ENCODE measurements around the gene DUSP6.
A peak's percentile ranks its signal among the peaks of the same experiment; 100 is the strongest.

DUSP6 gene, protein sequence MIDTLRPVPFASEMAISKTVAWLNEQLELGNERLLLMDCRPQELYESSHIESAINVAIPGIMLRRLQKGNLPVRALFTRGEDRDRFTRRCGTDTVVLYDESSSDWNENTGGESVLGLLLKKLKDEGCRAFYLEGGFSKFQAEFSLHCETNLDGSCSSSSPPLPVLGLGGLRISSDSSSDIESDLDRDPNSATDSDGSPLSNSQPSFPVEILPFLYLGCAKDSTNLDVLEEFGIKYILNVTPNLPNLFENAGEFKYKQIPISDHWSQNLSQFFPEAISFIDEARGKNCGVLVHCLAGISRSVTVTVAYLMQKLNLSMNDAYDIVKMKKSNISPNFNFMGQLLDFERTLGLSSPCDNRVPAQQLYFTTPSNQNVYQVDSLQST

DNA sequence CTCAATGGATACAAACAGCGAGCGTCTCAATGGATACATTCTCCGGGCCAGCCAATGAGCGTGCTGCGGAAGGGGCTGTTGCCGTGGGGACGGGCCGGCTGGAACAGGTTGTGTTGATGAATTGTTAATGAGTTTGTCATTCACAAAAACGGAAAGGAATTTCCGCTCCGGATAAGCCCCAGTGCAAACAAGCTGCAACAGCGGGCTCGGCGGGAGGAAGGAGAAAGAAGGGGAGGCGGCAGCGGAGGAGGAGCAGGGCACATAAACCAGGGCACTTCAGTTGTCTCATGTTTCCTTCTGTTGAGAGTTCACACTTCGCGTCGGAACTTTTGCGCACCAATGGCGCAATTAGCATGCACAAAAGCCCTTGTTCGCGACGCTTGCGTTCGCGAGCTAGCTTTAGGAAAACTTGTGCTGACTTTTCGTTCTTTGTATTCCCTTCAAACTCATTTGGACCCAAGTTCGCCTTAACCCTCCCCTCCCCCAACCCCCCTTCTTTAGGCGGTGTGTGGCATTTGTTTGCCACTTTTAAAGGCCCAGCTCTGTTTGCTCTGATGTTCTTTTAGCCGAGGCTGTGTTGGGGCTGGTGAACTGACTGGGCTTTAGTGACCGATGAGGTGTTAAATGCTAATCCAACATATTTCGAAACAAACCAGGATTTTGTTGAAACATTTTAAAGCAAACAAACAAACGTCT is at the start of gene DUSP6:
Gene DUSP6, minus strand, starts transcription at position 10 of the 696 bp plus-strand sequence. CDS start 462 bp downstream, outside the sequence.
- DNase-seq, result peak; percentile 89

DNA sequence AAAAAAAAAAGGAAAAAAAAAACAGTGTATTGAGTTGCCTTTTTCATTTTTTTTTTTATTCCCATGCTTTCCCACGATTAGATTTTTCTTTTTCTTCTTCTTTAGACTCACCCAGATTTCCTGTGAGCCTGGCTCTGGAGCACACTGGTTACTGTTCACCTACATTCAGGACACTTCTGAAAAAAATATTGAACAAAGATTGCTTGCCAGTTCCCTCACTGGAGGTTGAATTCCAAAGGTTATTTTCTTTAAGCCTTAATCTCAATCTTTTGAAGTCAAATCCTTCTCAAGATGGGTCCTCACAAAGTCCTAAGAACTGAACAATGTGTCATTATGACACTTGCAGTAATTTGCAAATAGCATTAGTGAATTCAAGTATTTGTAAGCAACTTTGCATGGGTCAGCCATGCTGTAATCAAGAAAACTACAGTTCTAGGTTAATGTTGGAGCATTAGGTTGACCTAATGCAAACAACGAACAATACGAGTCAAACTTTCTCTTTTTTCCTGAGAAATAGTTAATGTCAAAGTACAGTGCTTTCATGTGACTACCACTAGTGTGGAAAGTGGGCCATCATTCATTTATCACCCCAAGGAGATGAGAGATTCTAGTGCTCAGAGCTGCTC is 49.2 kb upstream of the DUSP6 start:
- DNase-seq, result no peak

DNA sequence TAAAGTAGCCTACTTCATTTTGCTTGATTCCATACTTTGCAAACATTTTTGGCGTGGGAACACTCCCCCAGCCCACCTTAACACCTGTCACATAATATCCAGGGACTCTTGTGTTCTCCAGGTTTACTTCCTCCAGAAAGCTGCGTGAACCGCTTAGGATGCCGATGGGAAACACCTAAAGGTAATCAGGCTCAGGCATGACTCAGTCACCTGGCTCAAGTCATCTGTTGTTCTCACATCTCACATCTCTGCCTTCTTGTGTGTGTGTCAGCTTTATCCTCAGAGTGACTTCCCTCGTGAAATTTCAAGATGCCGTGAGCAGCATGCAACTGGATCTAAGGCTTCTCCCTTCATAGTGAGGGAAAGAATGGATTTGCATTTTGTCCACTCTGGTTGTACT is 48.1 kb upstream of the DUSP6 start:
- no peak for DNase-seq

DNA sequence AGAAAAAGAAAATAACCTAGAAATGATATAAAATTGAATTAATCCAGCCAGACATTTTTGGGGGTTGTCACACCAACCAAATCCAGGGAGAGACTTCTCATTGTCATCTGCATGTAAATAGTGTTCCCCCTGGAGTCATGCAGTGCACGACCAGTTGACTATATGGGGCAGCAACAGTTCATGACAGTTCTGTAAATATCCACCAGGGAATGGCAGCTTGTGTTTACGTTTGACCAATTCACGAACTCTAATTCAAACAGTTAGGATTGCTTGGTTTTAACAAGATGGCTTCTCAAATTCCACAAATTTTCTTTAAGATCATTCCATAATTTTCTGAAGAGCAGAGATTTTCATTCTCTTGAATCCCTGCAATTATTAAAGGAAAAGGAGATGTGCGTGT is 43.4 kb upstream of the DUSP6 start:
- DNase-seq, result no peak

DNA sequence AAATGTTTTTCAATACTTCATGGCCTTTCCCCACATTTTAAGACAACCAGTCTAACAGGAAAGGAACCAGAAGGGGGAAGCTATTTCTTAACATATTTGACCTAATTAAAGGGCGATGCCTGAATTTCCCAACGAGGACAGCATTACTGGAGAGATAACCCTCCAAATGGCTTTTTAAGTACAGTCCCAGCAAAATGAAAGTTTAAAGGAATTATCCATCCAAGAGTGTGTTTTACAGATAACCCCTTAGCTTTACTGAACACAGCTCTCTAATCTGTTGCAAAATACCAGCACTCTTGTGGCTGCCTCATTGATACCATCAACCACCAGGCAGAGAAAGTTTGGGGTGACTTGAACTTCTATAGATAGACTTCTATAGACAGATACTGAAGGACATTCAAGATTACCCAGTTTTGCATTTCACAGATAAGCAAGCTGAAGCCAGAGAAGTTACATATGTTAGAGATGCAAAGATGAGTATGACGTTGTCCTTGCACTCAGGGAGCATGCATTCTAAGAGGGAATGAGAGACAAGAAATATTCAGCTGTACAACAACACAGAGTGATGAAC is 41.3 kb upstream of the DUSP6 start:
- no peak for DNase-seq

DNA sequence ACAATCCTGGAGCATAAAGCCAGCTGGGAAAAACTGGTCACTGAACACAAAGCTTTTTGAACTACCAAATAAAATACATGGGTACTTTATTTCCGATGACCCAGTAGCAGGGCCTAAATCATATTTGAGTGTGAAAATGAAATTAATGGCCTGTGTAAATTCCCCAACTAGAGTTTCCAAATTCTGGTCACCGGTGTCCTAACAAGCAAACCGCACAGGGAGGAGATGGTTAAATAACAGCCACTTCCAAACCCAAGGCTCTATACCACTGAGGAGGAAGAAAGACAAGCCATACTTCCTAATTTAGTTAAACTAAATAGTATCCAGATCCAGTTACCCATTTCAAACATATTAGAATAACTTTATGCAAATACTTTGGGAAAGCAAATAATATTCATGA is 40.1 kb upstream of the DUSP6 start:
- DNase-seq, result no peak

DNA sequence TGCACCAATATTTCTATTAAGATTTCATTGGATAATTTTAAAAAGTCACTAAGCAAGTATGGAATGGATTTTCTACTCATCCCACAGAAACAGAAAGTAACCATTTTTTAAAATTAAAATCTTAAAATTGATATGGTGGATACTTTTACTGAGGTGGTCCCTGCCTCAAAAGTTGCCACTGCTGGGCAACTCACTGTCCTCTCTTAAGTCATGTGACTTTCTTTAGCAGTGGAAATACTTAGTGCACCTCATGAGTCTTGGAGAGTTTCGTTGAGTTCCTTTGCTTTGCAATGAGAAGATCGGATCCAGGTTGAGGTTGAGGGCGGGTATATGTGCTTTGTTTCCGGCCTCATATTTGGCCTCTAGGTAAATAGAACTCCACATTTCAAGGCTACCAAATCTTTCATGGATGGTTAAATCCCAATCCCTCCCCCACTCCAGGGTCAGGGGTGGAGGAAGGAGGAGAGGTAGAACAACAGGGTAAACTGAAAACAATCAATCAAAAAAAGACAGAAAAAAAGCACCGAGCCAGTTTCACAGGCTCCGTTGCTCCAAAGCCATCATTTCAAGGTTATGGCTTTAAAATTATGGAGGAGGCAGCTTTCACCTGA is 39.5 kb upstream of the DUSP6 start:
- no peak for DNase-seq

DNA sequence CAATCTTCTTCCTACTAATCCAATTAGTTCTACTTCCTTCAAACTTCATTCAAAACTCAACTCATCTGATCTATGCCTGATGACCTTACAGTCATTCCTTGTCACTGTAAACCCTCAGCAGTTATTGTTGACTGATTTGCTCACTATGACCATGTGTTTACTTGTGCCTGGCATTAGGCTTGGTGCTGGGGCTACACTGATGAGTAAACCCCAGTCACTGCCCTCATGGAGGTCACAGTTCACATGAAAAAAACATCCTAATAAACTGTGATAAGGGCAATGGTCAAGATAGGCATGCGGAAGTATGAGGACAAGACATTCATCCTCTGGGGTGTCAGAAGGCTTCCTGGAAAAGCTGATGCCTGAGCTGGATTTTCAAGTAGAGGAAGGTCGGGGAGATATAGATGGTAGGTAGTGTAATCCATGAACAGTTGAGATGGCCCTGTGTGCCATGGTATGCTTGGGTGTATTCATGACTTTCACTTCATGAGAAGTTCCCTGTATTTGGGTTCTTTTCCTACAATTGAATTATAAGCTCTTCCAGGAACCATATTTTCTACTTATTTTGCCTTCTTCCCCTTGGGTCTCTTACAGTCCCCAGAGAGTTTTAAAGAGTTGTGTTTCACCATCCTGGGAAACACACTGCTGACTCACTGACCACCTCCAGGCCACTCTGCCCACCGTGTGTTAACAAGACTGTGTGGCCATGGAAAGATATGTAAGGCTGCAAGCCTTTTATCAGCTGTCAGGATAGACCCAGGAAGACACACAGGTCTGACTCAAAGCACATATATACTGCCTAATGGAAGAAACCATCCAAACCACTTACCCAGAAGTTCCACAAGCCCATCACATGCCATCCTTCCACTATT is 38.7 kb upstream of the DUSP6 start:
- no peak for DNase-seq

DNA sequence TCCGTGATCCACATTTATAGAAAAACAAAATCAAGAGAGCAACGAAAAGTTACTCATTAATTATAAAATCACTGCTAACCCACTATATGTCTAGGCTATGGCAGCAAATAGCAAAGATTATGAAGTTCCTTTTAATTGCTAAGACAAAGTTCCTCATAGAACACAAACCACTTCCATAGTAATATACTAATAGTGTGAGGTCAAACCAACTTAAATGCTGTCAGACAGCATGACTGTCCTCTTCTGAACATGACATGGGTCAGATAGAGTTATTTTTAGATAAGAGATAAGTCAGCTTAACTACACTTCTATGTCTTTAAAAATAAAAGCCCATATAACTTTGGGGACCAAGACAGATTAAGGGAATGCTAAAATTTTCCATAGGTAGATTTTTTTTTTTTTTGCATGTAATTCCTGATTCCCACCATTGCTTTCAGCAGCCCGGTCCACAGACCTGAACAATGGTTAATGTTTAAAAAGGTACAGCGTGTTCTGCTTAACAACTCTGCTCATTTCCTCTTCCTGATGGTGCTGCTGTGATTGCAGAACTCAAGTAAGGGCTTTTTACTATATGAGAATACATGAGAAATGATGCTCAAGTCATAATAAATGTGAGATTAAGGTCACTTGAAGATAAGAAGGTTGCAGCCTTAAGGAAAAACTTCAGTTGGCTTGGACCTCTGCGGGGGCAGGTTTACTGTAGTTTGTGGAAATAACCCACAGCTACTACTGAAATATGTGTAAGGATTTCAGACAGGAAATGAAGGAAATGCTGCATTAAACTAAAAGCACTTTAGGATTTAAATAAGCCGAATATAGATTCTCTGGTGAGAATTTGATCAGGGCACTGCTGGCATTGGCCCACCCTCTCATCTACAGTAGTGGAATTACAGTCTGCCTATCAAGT is 37.7 kb upstream of the DUSP6 start:
- DNase-seq, result no peak

DNA sequence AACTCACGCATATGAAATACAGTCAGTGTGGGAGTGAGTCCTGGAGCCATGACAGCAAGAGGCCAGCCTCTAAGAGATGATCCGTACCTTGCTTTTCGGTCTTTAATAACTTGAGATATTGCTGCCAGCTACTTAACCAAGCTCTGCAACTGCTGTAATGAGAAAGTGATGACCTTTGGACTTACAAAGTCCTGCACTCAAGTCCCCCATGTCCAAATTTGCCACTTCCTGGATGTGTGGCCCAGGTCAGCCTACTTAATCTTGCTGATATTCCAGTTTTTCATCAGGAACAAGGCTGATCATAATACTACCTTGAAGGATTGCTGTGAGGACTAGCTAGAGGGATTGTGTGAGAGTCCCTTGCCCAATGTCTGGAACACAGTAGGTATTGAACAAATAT is 33.8 kb upstream of the DUSP6 start:
- no peak for DNase-seq

DNA sequence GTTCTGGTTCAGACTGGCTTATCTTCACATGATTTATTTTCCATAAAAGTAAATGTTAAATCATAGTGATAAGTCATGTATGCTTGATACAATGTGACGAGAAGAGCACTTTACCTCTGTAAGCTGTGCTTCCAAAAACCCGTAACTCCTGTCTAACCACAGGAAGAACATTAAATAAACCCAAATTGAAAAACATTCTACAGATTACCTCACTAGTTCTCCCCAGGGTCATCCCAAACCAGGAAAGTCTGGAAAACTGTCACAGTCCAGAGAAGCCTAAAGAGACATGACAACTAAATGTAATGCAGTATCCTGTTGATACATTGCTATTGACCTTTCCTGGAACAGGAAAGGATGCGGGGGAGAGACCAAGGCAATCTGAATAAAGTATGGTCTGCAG is 32.5 kb upstream of the DUSP6 start:
- DNase-seq, result no peak

DNA sequence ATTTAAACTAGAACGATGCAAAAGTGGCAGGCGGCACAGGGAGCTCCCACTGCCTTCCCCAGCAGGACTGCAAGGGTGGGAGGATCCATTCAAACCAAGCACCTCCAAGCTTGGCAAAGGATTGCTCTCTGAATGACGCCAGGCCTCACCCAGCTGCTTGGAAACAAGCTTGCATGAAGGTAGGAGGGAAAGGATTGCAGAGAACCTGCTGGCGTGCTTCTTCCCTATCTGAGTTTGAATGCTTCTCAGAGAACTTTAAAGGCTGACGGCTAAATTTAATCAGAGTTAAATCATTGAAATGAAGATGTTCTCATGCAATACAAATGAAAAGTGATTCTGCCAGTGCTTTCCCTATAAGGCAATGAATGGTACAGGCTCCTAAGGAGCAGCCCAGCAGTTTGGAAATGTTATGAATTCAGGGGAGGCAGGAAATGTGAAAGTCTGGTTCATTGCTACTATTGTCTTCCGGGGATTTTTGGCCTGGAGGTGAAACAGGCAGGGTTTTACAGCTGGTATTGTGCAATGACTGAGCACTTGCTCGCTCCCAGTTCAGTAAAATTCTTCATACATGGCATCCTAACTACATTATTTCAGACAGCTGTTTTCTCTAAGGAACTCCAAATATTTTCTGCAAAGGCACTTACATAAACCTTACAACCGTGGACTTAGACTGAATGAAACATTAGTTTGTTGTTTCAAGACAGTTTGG is 31.9 kb upstream of the DUSP6 start:
- no peak for DNase-seq

DNA sequence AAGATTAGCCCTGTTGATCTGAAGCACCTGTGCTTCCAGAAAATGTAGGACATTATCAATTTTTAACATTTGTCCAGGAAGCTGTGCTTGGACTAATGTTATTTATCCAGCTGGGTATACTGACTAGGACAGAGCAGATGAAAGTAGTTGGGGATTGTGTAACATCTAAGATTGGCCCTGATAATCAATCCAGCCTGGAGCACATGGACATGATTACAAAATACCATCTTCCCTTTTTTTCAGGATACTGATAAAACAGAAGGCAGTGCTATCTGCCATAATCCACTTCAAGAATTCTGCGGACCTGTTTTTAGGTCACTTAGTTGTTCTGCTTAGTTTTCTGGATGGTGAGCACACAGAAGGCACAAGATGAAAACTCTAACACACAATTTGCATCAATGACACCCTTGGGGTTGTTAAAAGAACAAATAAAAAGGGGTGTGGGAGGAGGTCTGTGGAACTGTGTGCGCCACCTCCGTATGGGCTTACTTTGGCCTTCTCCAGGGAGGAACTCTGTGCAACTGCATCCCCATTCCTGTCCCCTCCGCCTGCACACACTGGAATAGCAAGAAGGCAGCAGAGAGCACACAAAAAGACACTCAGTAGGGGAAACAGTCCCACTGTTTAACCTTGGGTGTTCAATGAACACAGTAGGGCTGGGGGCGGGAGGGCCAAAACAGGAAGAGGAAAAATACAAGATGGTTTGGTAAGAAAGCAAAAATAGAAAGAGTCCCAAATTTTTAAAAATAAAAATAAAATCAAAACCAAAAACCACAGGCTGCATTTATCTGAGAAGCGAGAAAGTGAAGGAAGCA is 31.1 kb upstream of the DUSP6 start:
- no peak for DNase-seq

DNA sequence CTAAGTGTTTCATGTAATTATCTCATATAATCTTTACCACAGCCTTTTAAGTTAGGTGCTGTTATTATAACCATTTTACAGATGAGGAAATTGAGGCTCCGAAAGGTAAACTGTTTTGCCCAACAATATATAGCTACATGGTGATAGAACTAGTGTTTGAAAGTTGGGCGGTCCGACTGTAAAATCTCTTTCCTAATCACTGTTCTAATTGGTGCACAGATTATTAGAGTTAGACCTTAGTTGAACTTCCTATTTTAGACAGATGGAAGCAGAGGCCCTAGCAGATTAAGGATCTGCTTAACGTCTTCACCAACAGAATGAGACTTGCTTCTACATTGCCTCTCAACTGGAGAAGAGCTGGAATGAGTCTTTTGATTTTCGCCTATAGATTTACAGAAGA is 30.0 kb upstream of the DUSP6 start:
- DNase-seq, result no peak

DNA sequence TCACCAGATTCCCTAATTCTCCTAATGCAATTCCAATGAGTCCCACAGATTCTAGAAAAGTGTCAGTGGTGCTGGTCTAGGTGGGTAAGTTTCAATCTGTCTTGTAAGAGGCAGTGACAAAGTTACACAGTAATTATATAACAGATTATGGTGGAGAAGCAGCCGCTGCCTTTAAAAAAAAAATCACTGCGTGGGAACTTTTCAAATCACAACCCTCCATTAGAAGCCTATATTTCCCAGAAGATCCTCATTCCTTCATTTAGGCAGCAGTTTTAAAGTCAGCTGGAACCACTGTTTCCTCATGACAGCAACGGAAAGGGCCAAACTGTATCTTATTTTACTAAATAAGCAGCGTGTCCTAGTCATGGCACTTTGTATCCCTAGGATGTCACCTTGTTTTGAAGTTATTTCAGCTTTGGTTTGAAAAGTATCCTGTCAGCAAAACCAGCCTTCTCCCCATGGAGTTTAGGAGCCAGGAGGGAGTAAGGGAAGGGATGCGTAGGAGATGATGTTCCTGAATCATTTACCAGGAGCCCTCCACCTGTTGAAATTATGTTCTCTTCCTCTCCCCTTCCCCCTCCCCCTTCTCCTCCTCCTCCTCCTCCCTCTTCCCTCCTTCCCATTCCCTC is 27.7 kb upstream of the DUSP6 start:
- DNase-seq, result no peak

DNA sequence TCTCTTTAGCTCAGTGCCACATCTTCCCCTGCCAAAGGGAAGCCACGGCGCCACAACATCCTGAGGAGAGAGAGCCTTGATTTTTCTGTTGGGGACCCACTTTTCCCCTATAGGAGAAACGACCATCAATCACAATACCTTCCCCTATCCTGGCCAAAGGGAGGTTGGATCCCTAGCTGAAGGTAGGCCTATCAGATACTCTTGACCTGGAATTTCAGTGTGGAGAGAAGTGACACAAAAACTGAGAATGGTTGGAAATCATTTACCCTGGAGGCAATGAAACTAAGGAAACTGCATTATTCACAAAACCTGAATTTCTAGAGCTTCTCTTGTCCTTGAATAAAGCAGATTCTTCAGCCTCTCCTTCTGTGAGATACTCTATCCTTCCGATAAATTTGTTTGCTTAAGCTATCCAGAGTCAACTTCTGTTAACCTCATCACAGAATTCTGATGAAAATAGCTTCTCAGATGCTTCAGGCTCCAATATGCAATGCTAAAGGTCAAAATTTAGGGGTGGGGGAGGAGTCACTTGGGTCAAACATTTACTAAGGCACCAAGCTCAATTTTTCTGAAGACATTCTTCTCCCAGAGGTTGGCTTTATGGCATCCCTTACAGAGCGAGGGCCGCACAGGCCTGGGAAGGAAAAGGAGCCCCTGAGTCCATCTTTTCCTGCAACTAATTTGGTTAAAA is 27.0 kb upstream of the DUSP6 start:
- DNase-seq, result no peak

DNA sequence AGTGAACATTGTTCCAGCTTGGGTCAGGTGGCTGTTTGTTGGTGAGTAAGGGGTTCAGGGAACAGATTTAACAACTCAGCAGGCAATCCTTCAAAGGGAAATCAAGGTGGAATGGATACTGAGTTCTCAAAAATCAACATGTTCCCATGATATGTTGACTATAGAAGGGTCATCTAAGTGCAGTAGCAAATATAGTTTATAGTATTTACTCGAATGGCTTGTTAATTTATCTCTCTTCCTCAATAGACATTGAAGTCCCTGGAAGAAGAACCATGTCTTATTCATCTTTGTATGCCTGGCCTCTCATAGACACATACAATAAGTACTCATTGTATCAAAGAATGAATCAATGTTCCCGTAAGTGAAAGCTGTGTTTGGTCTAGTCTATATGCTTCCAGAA is 24.5 kb upstream of the DUSP6 start:
- DNase-seq, result no peak

DNA sequence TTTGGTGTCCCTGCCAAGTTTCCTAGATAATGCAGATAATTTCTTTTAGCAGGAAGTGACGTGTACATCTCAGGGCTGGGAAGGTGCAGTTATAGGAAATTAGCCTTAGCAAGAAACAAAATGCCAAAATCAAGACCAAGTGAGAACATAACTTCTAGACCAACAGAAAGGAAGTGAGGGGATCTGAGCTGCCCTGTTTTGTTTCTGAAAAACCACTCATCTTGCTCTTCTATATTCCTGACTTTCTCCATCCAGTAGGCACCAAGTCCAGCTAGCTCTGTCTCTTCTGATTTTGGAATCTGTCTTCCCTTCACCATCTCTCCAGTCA is 23.9 kb upstream of the DUSP6 start:
- no peak for DNase-seq
